Stimulated activated CD8-positive, alpha-beta memory T cell treated with anti-CD3 and anti-CD28 coated beads, Interleukin-15, amount 100 ng/mL, for 4 hours (primary cell): ENCODE measurements around the gene ARHGEF28.

Experiments
- DNase-seq, 2 donors: peaks; one replicate each; pipeline ENCODE4 v3.0.0-alpha.2; 2020; ENCODE audit warnings: low read depth in 2 of 2

ARHGEF28 gene

DNA sequence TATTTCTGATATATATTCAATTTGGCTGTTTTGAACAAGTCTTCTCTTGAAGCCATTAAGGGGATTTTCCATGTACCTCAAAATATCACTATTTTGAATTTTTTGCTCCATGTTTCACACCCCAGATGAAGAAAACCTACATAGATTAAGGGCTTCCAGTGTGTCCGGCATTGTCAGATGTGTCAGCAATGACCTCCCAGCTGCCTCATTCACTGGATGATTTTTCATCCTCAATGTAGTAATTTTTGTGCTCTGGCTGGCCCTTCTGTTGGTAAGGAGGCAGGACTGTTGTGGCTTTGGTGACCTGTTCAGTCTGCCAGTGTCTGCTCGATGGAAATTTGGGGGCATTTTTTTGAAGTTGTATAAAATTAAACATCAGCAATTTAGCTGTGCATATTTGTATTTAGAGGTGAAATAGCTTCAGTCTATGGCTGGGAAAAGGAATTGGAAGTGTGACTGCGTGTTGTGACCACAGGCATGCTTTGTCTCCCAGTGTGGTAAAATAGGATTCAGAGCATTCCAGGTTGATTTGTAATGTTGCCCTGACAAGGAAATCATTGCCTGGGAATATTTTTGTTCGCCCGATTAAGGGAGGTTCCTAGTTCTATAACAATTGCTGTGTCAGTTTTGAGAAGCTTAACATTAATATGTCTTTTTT is 312.4 kb downstream of the ARHGEF28 start:
- DNase-seq: no peak

DNA sequence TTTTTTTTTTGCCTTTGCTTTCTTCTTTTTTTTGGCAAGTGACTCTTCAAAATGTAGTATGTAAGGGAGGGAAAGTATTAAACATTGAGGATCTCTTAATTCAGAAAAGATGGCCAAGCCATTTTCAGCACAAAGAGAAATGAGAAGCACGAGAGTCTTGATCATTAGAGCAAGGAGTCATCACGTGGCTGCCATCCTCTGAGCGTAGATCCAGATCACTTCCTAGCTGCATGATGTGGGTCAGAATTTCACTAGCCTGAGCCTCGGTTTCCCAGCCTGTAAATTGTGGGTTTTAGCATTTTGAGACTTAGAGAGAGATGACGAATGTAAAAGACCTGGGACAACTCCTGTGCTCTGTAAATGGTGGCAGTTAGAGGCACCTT is 312.9 kb downstream of the ARHGEF28 start:
- DNase-seq: no peak

DNA sequence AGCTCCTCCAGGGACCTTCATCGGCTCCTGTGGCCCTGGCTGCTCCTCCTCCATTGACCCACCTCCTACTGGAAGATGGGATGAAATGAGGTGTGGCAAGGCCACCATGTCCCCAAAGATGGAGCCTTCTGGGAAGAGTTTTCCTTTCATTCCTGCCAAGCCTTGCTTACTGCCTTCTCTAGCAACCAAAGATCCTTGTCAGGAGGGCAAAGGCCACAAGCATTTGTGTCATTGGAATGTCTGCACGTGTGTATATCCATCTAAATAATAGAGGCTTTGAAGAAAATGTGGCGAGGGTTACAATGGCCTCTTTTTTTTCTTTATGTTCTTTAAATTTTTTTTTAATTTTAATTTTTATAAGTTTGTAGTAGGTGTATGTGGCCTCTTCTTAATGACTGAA is 313.6 kb downstream of the ARHGEF28 start:
- no peak for DNase-seq

DNA sequence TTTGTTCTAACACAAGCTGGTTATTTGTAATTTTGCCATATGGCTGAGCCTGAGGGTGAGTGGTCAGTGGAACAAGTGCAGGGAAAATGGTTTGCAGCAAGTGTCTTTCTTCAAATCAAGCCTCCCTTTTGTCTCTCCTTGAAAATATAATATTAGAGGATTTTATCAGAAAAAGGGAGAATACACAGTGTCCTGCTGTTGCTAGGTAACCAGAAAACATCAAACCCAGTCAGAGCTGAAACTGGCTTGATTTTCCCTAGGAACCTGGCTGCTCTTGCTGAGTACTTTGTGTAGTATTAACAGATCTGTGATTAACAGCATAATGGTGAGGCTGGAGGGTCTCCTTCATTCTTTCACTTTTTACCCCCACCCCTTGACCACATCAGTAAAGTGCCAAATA is 314.0 kb downstream of the ARHGEF28 start:
- DNase-seq: no peak

DNA sequence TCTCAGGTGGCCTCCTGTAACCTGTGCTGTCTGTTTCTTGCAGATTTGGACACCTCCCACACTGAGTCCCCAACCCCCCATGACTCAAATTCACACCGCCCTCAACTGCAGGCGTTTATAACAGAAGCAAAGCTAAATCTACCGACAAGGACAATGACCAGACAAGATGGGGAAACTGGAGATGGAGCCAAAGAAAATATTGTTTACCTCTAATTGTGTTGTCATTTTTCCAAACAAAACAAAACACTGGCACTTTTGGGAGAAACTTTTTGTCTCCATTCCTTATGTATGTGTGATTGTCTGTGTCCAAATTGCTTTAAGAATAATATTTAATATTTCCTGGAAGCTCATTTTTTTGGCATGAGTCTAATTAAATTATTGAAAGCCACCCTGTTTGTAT is 314.8 kb downstream of the ARHGEF28 start:
- no peak for DNase-seq

DNA sequence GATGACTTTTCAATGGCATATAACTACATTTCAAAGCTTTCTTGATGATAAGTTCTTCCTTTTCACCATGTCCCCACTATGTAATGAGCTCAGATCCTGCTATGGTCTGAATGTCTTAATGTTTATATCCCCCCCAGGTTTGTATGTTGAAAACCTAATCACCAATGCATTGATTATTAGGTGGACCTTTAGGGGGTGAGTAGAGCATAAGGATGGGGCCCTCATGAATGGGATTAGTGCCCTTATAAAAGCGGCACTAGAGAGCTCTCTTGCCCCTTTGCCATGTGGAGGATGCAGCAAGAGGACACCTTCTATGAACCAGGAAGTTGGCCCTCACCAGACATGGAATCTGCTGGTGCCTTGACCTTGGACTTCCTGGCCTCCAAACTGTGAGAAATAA is 316.8 kb downstream of the ARHGEF28 start:
- DNase-seq: no peak

DNA sequence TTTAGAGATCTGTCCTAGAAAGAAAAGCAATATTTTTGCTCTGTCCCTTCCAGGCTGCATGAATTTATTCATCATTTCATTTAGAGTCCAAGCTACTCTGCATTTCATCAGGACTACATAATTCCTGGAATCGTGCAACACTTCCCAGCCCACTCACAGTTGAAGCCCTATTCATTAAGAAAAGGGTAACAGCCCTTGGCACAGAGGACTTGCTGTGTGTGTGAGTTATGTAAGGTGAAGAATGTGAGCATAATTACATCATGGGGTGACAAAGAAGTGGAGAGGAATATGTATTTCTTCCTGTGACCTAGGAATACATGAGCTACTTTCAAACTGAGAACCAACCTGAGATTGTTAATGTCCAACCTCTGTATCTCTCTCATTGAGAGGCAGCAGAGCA is 317.4 kb downstream of the ARHGEF28 start:
- DNase-seq: no peak

DNA sequence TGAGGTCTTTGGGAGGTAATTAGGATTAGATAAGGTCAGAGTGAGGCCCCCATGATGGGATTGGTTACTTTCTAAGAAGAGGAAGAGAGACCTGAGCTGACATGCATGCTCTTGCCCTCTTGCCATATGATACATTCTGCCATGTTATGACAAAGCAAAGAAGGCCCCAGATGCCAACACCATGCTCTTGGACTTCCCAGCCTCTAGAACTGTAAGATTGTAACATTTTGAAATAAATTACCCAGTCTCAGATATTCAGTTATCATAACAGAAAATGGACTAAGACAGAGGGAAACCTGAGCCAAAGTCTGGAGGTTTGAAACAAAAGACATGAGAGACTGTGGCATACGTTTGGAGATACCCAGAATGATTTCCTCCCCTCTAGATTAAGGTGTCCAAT is 318.6 kb downstream of the ARHGEF28 start:
- no peak for DNase-seq

DNA sequence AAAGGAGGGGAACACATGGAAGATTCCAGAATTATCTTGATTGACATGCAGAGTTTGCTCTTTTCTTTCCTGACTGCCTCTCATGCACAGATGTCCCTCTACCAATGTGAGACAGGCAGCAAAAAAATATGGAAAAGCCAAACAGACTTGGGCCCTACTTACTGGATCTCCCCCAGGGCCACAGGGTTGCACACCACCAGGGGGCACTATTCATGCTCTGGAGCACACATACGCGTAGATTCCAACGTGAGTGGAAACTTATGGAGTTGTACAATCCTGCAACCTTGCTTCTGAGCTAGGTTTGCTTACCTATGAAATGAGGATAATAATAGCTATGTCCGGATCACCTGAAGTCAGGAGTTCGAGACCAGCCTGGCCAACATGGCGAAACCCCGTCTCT is 319.5 kb downstream of the ARHGEF28 start:
- no peak for DNase-seq

DNA sequence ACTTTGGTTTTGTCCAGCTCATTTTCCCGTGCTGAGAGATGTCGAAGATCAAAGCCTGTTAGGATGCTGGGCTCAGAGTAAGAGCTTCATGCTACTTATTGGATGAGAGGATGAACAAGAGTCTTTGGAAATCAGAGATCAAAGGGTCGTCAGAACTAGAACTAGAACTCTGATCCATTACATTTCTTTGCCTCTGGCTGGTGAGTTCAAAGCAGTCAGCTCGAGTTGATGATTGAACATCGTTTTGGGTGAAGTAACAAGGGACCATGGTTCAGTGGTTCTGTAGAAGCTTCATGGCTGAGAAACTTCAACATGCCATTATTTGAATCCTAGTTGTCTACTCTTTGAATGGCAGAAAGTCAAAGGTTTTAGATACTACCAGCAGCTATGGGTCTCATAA is 320.3 kb downstream of the ARHGEF28 start:
- no peak for DNase-seq

DNA sequence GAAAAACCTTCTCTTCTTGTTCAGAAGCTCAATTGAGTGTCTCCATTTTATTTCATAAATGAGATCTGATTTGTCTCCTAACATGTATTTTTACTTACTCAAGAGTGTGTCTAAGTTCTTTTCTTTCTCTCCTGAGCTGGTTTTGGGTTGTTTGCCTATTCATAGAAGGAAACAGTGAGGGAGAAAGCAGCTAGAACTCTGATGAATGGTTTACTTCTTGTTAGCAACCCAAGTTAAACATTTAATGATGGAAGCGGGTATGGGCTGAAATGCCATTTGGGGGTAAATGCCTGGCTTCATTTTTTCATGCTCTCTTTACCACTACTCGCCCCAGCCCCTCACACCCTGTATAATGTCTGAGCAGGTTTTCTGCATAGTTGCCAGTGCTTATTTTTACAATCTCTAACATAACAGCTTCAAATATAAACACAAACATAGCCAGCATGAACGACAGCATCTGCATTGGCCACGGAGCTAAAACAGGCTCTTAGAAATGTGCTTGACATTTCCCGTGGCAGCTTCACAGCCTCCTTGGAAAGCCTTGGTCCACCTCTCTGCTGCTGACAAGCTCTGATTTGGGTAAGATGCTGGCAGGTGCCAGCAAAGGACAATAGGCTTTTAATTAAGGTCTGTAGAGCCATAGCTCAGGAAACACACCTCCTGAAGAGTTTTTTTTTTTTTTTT is 321.1 kb downstream of the ARHGEF28 start:
- DNase-seq: no peak

DNA sequence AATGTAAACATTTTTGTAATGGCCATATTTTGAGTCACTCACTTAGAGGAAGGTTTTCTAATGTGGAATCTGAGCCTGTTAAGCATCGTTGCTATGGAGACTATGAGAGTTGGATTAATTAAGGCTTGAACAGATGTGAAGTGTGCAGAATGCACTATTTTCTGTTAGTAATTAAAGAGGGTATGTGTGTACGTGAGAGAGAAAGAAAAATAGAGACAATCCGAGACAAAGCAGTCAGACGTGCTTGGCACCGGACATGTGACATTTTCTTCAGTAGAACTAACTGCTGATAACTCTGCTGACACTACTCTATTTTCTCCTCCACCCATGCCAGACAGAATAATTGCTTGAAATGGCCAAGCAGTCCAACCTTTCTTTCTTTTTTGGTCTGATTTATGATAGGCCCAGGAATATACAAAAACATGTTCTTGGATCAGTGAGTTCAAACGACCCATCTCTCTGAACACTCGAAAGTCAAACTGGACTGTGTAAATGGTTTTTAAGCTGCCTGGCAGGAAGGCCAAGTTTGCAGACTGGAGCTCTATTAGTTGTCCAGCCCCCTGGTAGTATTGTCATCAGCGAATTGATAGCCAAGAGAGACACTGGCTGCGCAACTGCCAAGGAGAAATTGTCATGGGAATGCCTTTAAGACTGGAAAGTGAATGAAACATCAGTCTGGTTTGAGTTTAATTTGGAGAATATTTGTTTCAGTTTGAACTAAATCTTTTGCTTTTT is 322.1 kb downstream of the ARHGEF28 start:
- no peak for DNase-seq

DNA sequence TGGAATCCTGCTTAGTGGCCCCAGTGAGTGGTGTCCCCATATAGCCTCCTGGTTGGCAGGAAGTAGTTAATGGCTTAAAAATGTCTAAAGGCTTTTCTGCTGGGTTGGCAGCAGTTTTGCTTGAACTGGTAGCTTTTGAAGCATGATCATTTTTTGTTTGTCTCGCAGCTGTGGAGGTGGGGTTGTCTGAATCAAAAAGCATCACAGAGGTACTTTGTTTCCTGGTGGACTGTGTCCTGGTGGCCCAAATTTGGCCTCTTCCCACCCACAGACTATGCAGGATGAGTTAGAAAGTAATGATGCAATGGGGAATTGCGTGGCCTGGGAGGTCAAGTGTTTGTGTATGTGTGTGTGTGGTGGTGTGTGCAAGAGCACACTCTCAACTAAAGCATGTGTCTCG is 322.7 kb downstream of the ARHGEF28 start:
- DNase-seq: no peak

DNA sequence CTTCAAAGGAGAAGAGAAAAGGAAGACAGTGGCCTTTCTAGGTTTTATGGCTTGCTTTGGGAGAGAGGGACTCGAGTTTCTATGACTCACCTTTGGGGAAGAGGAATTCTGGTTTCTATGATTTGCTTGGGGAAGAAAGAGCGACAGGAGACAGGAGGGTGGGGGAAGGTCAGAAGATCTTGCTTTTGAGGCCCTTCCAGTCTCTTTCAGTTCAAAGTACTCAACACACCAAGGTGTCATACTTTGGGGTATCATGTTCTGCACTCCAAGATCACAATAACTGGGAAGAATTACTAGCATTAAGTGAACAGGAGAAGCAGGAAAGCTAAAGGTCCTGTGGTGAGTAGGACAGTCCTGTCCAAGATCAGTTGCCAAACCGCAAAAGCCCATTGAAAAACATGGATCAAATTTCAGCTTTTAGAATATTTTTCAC is 324.5 kb downstream of the ARHGEF28 start:
- DNase-seq: no peak

DNA sequence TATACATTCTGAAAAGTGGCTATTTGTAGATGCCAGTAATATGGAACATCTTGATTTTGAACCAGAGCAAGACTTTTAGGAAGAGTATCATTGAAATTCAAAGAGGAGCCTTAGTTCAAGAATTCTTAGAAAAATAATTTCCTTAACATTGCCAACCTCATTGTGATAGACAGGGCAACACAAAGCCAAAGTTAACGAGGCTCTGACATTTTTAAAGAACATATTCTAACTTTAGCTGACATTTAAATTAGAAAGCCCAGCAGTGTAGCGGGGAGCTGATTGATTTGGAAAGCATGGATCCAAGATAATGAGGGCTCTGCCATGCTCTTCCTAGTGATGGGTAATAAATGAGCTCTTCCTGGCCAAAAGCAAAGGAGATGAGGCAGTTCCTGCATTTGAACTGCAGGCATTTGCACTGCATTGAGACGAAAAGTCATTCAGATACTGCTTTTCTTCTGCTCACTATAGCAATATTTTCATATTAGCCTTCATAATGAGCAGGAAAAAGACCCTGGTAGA is 325.0 kb downstream of the ARHGEF28 start:
- DNase-seq: no peak

DNA sequence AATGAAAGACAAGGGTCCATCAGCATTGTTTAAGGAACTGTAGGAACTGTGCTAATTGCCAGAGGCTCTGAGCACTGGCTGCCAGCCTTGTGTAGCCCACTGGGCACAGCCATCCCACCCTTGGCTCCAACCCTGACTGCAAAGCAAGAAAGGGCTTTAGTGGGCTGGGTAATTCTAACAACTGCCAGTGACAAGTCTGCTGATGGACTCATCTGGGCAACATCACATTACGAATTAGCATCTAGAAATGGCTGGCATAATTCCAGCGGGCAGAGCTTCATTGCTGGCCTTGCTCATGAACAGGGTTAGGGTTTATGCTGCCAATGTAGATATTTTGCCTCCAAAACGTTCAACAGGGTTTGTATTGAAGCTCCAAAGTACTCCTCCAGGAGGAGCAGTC is 326.9 kb downstream of the ARHGEF28 start:
- no peak for DNase-seq

DNA sequence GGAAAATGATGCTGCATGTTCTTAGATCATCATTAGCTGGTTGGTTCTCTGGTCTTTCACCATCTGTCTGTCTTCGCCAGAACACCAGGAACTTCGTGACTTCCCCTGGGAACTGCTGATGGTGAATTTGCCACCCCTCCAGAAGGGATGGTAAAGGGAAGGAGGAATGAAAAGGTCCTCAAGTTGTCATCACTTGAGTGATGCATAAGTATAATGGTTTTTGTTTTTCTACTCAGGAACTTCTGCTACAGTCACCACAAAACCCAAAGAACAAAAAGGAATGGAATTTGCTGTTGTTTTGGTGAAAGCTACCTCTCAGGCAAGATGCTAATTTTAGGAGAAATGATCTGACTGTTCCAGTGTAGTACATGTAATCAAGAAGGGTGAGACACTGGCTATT is 328.4 kb downstream of the ARHGEF28 start:
- DNase-seq: no peak

DNA sequence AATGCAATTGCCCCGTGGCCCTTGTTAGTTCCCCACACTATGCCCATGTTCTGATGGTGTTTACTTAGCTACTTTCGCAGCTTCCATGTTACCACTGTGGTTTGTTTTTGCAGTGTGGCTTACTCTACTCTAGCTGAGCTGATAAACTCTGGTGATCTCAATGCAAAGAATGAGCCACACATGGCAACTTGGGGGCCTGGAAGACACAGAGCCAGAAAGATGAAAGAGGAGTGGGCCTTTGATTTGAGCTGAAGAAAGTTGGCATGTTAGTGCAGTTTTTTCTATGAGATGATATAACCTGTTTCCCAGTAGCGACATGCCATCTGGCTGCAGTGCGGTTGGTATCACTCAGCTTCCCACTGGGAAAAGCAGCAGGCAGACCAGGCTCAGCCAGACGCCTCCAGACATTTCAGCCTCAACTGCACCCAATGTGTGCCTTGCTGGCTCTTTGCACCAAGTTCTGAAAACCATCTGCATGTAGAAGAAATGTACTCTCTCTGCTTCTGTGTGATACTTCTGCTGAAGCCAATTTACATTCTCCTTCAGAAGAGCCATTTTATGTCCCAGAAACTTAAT is 329.4 kb downstream of the ARHGEF28 start:
- no peak for DNase-seq

DNA sequence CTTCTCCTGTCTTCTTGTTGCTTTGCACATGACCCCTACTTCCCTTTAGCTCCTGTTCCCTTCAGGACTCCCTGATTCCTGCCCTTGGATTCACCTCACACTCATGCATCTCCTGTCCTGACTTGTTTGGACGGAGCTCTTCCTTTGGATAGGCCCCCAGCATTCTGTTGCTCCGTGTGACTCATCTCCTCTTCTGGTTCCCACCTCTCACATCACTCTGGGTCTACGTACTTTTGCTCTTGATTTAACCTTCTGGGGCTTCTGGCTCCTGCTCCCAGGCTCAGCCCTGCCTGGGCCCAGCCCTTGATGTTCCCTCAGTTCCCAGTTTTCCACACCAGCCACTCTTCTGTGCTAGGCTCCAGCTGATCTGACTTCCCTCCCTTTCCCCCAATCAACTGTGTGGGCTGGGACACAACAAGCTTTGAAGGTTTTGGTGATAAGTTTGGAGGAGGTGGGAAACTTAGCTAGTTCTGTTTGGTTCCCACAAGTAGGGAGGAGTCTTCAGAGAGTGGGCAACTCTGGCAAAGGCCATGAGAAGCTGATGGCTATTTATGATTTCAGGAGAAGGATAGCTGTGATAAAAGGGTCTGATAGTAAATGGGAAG is 331.5 kb downstream of the ARHGEF28 start:
- no peak for DNase-seq

DNA sequence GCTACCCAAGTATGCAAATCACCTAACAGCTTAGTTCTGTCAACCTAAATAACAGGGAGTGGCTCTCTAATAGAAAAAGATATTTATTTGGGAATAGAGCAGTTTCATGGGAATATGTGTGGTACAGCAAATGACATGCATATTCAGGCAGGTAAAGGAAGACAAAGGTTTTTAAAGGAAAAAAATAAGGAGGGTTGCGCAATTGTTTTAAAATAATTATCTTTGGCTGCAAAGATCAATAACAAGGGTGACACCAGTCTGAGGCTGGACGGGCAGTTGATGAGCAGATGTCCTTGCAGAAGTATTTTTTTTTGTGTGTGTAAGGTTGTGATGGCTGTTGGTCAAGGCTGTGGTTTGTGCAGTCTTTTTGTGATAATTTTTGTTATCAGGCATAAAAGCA is 332.0 kb downstream of the ARHGEF28 start:
- DNase-seq: no peak

DNA sequence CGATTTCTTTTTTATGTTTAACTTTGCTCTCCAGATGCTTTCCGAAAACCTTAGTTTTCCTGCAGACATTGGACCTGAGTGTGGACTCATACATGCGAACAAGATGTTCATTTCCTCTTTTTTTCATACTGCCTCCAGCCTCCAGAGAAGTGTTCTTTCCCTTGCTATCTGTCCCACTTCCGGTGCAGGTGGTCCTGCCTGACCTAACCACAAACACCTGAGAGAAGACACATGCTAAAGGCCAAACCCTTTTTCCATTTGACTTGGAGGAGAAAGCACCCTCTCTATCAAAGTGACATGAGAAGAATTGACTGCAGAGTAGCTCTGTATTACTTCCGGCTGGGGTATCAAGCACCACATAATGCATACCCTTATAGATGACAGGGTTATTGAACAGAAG is 334.0 kb downstream of the ARHGEF28 start:
- DNase-seq: no peak

DNA sequence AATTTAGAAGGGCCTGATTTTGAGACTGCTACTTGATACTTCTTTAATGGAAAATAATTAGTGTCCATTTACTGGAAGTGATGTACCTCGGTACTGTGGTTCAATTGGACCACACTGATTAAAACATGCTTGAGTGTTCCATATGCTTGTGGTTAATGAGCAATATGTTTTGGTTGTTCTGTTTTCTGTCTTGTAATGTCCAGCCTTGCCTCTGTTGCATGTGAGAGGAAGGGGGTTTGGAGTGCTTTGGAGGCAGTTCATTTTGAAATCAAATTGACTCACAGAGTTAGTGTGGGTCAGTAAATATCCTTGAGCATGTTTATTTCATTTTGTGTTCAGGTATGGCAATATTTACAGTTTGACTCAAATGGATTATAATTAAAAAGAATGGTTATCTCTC is 334.4 kb downstream of the ARHGEF28 start:
- DNase-seq: no peak
